ENCODE results near the gene UQCR11.

UQCR11 gene

GRCh38 chr19:1616396-1616795, 11.1 kb upstream of the UQCR11 start:
- DNase-seq (ENCODE audit: low spot score), result no peak
- H3K4me3 ChIP-seq, result no peak overlapping the region
- H3K27ac ChIP-seq, result no peak overlapping the region
- no peak for TF ChIP-seq CTCF (IDR thresholded peaks at IDR 0.05)

GRCh38 chr19:1615156-1615765, 10.0 kb upstream of the UQCR11 start:
- no peak overlapping the region for H3K27ac ChIP-seq
- H3K4me3 ChIP-seq, result no peak overlapping the region
- no peak for TF ChIP-seq CTCF (IDR thresholded peaks at IDR 0.05)
- no peak for DNase-seq (ENCODE audit: low spot score)

GRCh38 chr19:1613808-1614570, 8.7 kb upstream of the UQCR11 start:
- no peak for DNase-seq (ENCODE audit: low spot score)
- no peak for TF ChIP-seq CTCF (IDR thresholded peaks at IDR 0.05)
- Histone ChIP-seq H3K27ac (no peak overlapping the region), H3K4me3 (no peak overlapping the region)

GRCh38 chr19:1613146-1613545, 7.9 kb upstream of the UQCR11 start:
- H3K27ac ChIP-seq, result no peak overlapping the region
- no peak for DNase-seq (ENCODE audit: low spot score)
- no peak for TF ChIP-seq CTCF (IDR thresholded peaks at IDR 0.05)

GRCh38 chr19:1612114-1613086, 7.1 kb upstream of the UQCR11 start:
- no peak for DNase-seq (ENCODE audit: low spot score)

More at GRCh38 chr19:1613146-1613545, 7.9 kb upstream of the UQCR11 start:
- no peak overlapping the region for H3K4me3 ChIP-seq

GRCh38 chr19:1611353-1611752, 6.1 kb upstream of the UQCR11 start:
- no peak for TF ChIP-seq CTCF (IDR thresholded peaks at IDR 0.05)
- Histone ChIP-seq H3K4me3 (no peak overlapping the region), H3K27ac (no peak overlapping the region)
- DNase-seq (ENCODE audit: low spot score), result no peak

More at GRCh38 chr19:1612114-1613086, 7.1 kb upstream of the UQCR11 start:
- Histone ChIP-seq H3K4me3 (no peak overlapping the region), H3K27ac (no peak overlapping the region)
- no peak for TF ChIP-seq CTCF (IDR thresholded peaks at IDR 0.05)
